GM19452 (cell line): ENCODE data around the gene CACNA1E.

Experiments
- ATAC-seq: cut with Tn5 transposase; IDR thresholded peaks from one replicate; pipeline ENCODE4 v1.9.1; 2021; ENCODE audit not compliant: unreplicated experiment

The CACNA1E gene

GRCh38 chr1:181675091-181675917 lies 192.0 kb downstream of the CACNA1E start:
- no peak for ATAC-seq

GRCh38 chr1:181675918-181676190 lies 192.5 kb downstream of the CACNA1E start:
- ATAC-seq, result no peak

GRCh38 chr1:181676269-181676668 lies 193.0 kb downstream of the CACNA1E start:
- ATAC-seq, result no peak

- no peak for ATAC-seq
Measured at GRCh38 chr1:181680332-181680731, 197.0 kb downstream of the CACNA1E start.

GRCh38 chr1:181680871-181681270 lies 197.6 kb downstream of the CACNA1E start:
- no peak for ATAC-seq

GRCh38 chr1:181685211-181685610 lies 201.9 kb downstream of the CACNA1E start:
- no peak for ATAC-seq

GRCh38 chr1:181701891-181702290 lies 218.6 kb downstream of the CACNA1E start:
- ATAC-seq, result no peak

GRCh38 chr1:181704546-181704945 lies 221.2 kb downstream of the CACNA1E start:
- ATAC-seq, result no peak

GRCh38 chr1:181711820-181712219 lies 228.5 kb downstream of the CACNA1E start:
- no peak for ATAC-seq

- ATAC-seq, result no peak
Measured at GRCh38 chr1:181712711-181713110, 229.4 kb downstream of the CACNA1E start.

- ATAC-seq, result no peak
Measured at GRCh38 chr1:181714428-181714827, 231.1 kb downstream of the CACNA1E start.

- ATAC-seq, result no peak
Measured at GRCh38 chr1:181718034-181718433, 234.7 kb downstream of the CACNA1E start.

- ATAC-seq, result no peak
Measured at GRCh38 chr1:181726320-181727012, 243.1 kb downstream of the CACNA1E start.

GRCh38 chr1:181730606-181731005 lies 247.3 kb downstream of the CACNA1E start:
- no peak for ATAC-seq

GRCh38 chr1:181732218-181732990 lies 249.1 kb downstream of the CACNA1E start:
- ATAC-seq, result no peak

- no peak for ATAC-seq
Measured at GRCh38 chr1:181733486-181733885, 250.2 kb downstream of the CACNA1E start.

- no peak for ATAC-seq
Measured at GRCh38 chr1:181737056-181737455, 253.7 kb downstream of the CACNA1E start.

GRCh38 chr1:181739214-181739613 lies 255.9 kb downstream of the CACNA1E start:
- ATAC-seq, result no peak

- no peak for ATAC-seq
Measured at GRCh38 chr1:181742426-181742825, 259.1 kb downstream of the CACNA1E start.

GRCh38 chr1:181743878-181744312 lies 260.6 kb downstream of the CACNA1E start:
- no peak for ATAC-seq

- ATAC-seq, result no peak
Measured at GRCh38 chr1:181746224-181746623, 262.9 kb downstream of the CACNA1E start.

- no peak for ATAC-seq
Measured at GRCh38 chr1:181748013-181748412, 264.7 kb downstream of the CACNA1E start.
